Measurements from ENCODE around the gene SPAG9.
"Not testable (repeated sequence)": the region's sequence is repeated elsewhere in the genome, so short reads cannot be mapped to it uniquely, and the experiment has no call there.

The SPAG9 gene

GRCh38 chr17:51103050-51103449, 17.6 kb downstream of the SPAG9 start:
- DNase-seq (ENCODE audit: low read depth): no peak
- H3K4me3 ChIP-seq (ENCODE audit: low read depth, low read length): no peak overlapping the region
- no peak for TF ChIP-seq CTCF (IDR thresholded peaks at IDR 0.05; ENCODE audit: low read depth, low read length, missing control alignments)

GRCh38 chr17:51097708-51098446, 22.8 kb downstream of the SPAG9 start:
- DNase-seq (ENCODE audit: low read depth): no peak
- no peak for TF ChIP-seq CTCF (IDR thresholded peaks at IDR 0.05; ENCODE audit: low read depth, low read length, missing control alignments)
- no peak overlapping the region for H3K4me3 ChIP-seq (ENCODE audit: low read depth, low read length)

- no peak for TF ChIP-seq CTCF (IDR thresholded peaks at IDR 0.05; ENCODE audit: low read depth, low read length, missing control alignments)
- no peak overlapping the region for H3K4me3 ChIP-seq (ENCODE audit: low read depth, low read length)
- DNase-seq (ENCODE audit: low read depth): no peak
Measured at GRCh38 chr17:51091635-51092034, 29.0 kb downstream of the SPAG9 start.

- not testable (repeated sequence) for DNase-seq (ENCODE audit: low read depth); H3K4me3 ChIP-seq (ENCODE audit: low read depth, low read length)
Measured at GRCh38 chr17:51088868-51089267, 31.8 kb downstream of the SPAG9 start.

- DNase-seq (ENCODE audit: low read depth): no peak
- no peak overlapping the region for H3K4me3 ChIP-seq (ENCODE audit: low read depth, low read length)
- no peak for TF ChIP-seq CTCF (IDR thresholded peaks at IDR 0.05; ENCODE audit: low read depth, low read length, missing control alignments)
Measured at GRCh38 chr17:51088287-51088686, 32.4 kb downstream of the SPAG9 start.

- DNase-seq (ENCODE audit: low read depth): no peak
- no peak overlapping the region for H3K4me3 ChIP-seq (ENCODE audit: low read depth, low read length)
- no peak for TF ChIP-seq CTCF (IDR thresholded peaks at IDR 0.05; ENCODE audit: low read depth, low read length, missing control alignments)
Measured at GRCh38 chr17:51087072-51087757, 33.5 kb downstream of the SPAG9 start.

- TF ChIP-seq CTCF (IDR thresholded peaks at IDR 0.05; ENCODE audit: low read depth, low read length, missing control alignments): no peak
- H3K4me3 ChIP-seq (ENCODE audit: low read depth, low read length): no peak overlapping the region
- no peak for DNase-seq (ENCODE audit: low read depth)
Measured at GRCh38 chr17:51085150-51085805, 35.4 kb downstream of the SPAG9 start.

Measured in GM12864 (cell line).